ENCODE data around the gene GNAT2. TPM values are rescaled to one million over a fixed set of nuclear protein-coding genes. Genes with fewer than 3 reads are reported as not detected.

The GNAT2 gene
- total and polyA plus RNA-seq, 12 donors, result 0.04 TPM; not detected in 11

GRCh38 chr1:109618661-109619575, 498 bp downstream of the GNAT2 start:
- H3K4me3 ChIP-seq, result peak overlapping the region; percentile 45 to 77 (median 72)
- no peak for ATAC-seq
- 52 to 53% methylated on average over 9 of the region's 9 CpGs for WGBS, 2 donors
- intact Hi-C loops (cut with DNase I), result no loop called here
- no peaks in the 10 kb centered on the region for H3K9me3 ChIP-seq
- H3K27me3 ChIP-seq, result no peaks in the 10 kb centered on the region
- H3K36me3 ChIP-seq, result no peaks in the 10 kb centered on the region
- no peak for DNase-seq
- no peak for TF ChIP-seq CTCF (IDR thresholded peaks at IDR 0.05)
- peaks cover 2 to 85% (median 46%) of the 10 kb centered on the region in 9 donors for H3K4me1 ChIP-seq
- peak overlapping the region in 9 of 10 donors; percentile 46 to 97 (median 85) for H3K27ac ChIP-seq

GRCh38 chr1:109617291-109617801, 2.1 kb downstream of the GNAT2 start:
- Histone ChIP-seq H3K4me3 (no peak overlapping the region), H3K27me3 (no peaks in the 10 kb centered on the region), H3K4me1 (peaks cover 2 to 82% (median 32%) of the 10 kb centered on the region in 9 donors), H3K27ac (peak overlapping the region in 6 of 10 donors; percentile 1 to 97 (median 38)), H3K36me3 (no peaks in the 10 kb centered on the region), H3K9me3 (no peaks in the 10 kb centered on the region)
- ATAC-seq (peak in 1 of 8 donors; percentile 7), DNase-seq (no peak)
- TF ChIP-seq CTCF (IDR thresholded peaks at IDR 0.05), result no peak
- WGBS, 2 donors, result 57 to 62% methylated on average over 3 of the region's 3 CpGs
- intact Hi-C loops (cut with DNase I), result no loop called here

GRCh38 chr1:109616391-109616790, 3.0 kb downstream of the GNAT2 start:
- Histone ChIP-seq H3K27ac (peak overlapping the region in 4 of 10 donors; percentile 33 to 97 (median 50)), H3K9me3 (no peaks in the 10 kb centered on the region), H3K27me3 (no peaks in the 10 kb centered on the region), H3K36me3 (no peaks in the 10 kb centered on the region), H3K4me3 (no peak overlapping the region), H3K4me1 (peaks cover 0 to 75% (median 25%) of the 10 kb centered on the region in 9 donors)
- intact Hi-C loops (cut with DNase I), result no loop called here
- no peak for ATAC-seq
- 80 to 82% methylated on average over 3 of the region's 3 CpGs for whole genome bisulfite sequencing, 2 donors
- no peak for TF ChIP-seq CTCF (IDR thresholded peaks at IDR 0.05)
- DNase-seq, result no peak

- TF ChIP-seq CTCF (IDR thresholded peaks at IDR 0.05), result no peak
- H3K27me3 ChIP-seq, result no peaks in the 10 kb centered on the region
- H3K27ac ChIP-seq, result peak overlapping the region in 4 of 10 donors; percentile 33 to 97 (median 50)
- WGBS, 2 donors, result 58 to 59% methylated on average over 3 of the region's 3 CpGs
- intact Hi-C loops (cut with DNase I), result no loop called here
- peaks cover 0 to 74% (median 20%) of the 10 kb centered on the region in 9 donors for H3K4me1 ChIP-seq
- H3K9me3 ChIP-seq, result no peaks in the 10 kb centered on the region
- H3K36me3 ChIP-seq, result no peaks in the 10 kb centered on the region
- DNase-seq (no peak), ATAC-seq (peak in 4 of 8 donors; percentile 18 to 39 (median 26))
- H3K4me3 ChIP-seq, result no peak overlapping the region
Measured at GRCh38 chr1:109615879-109616278, 3.5 kb downstream of the GNAT2 start.

All from heart right ventricle (tissue), 16 donors.